ENCODE results near the gene MAGI1. TPM values are rescaled to one million over a fixed set of nuclear protein-coding genes. Genes with fewer than 3 reads are reported as not detected.

MAGI1 gene
- total RNA-seq, 1 donor from 2014 or later = 45.8 TPM

DNA sequence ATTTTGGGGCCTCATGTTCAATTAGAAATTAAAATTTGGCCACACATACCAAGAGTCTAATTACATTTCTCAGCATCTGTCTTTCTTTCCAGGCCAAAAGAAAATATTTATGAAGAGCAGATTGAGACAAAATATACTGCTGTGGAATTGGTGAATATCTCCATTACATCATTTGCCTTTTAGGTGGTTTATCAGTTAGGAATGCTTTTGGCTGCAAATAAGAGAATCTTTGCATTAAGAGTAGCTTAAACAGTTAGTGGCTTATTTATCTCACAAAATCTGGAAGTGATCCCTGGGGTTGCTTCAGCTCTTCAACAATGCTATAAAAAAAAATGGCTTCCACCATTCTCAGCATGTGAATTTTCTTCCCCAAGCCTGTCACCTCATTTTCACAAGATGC is 308.7 kb downstream of the MAGI1 start:
- Histone ChIP-seq H3K9me3 (no peaks in the 10 kb centered on the region), H3K27ac (no peak overlapping the region), H3K4me3 (no peak overlapping the region), H3K27me3 (no peaks in the 10 kb centered on the region), H3K36me3 (no peaks in the 10 kb centered on the region), H3K4me1 (peaks cover 10% of the 10 kb centered on the region)
- no peak for DNase-seq
- intact Hi-C loops (cut with DNase I) = no loop called here
- TF ChIP-seq, protein P1, sequence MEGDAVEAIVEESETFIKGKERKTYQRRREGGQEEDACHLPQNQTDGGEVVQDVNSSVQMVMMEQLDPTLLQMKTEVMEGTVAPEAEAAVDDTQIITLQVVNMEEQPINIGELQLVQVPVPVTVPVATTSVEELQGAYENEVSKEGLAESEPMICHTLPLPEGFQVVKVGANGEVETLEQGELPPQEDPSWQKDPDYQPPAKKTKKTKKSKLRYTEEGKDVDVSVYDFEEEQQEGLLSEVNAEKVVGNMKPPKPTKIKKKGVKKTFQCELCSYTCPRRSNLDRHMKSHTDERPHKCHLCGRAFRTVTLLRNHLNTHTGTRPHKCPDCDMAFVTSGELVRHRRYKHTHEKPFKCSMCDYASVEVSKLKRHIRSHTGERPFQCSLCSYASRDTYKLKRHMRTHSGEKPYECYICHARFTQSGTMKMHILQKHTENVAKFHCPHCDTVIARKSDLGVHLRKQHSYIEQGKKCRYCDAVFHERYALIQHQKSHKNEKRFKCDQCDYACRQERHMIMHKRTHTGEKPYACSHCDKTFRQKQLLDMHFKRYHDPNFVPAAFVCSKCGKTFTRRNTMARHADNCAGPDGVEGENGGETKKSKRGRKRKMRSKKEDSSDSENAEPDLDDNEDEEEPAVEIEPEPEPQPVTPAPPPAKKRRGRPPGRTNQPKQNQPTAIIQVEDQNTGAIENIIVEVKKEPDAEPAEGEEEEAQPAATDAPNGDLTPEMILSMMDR (IDR thresholded peaks at IDR 0.05) = no peak
- no peak for ATAC-seq

DNA sequence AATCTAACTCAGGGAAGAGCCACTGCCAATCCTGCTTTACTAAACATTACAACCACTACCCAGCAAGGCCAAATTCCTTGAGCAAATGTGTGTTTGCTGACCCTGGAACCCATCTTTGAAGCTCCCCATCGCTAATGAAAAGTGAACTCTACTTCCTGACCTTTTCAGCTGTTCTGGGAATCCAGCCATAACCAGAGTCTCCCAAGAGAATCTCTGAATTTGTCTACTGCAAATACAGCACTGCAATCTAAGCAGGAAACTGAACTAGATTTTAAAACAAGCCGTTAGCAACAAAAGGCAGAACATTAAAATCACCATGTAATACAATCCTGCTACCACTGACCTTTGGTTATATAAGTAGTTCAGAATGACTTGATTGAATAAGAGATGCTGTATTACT is 309.2 kb downstream of the MAGI1 start:
- Histone ChIP-seq H3K9me3 (no peaks in the 10 kb centered on the region), H3K4me1 (peaks cover 10% of the 10 kb centered on the region), H3K27ac (no peak overlapping the region), H3K4me3 (no peak overlapping the region), H3K27me3 (no peaks in the 10 kb centered on the region), H3K36me3 (no peaks in the 10 kb centered on the region)
- no peak for DNase-seq
- intact Hi-C loops (cut with DNase I) = no loop called here
- ATAC-seq = peak; percentile 23
- TF ChIP-seq, protein P1 (IDR thresholded peaks at IDR 0.05) = no peak

DNA sequence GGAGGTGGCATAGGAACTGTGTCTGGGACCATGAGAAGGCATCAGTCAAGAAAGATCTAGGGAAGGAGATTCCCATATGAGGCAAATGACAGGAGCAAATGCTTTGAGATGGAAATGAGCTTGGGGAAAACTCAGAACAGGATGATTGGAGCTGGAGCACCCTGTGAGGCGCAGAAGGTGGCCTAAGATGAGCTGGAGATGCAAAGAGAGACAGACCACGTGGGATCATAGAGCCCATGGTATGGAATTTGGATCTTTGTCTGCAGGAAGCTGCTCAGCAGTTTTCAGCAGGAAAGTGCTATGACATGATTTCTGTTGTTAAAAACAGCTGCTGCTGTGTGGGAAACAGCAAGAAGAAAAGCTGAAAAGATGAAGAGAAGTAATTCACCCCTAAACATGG is 310.6 kb downstream of the MAGI1 start:
- Histone ChIP-seq H3K9me3 (no peaks in the 10 kb centered on the region), H3K4me1 (peaks cover 10% of the 10 kb centered on the region), H3K27me3 (no peaks in the 10 kb centered on the region), H3K36me3 (no peaks in the 10 kb centered on the region), H3K27ac (no peak overlapping the region), H3K4me3 (no peak overlapping the region)
- intact Hi-C loops (cut with DNase I) = no loop called here
- ATAC-seq = no peak
- TF ChIP-seq, protein P1 (IDR thresholded peaks at IDR 0.05) = no peak
- no peak for DNase-seq

DNA sequence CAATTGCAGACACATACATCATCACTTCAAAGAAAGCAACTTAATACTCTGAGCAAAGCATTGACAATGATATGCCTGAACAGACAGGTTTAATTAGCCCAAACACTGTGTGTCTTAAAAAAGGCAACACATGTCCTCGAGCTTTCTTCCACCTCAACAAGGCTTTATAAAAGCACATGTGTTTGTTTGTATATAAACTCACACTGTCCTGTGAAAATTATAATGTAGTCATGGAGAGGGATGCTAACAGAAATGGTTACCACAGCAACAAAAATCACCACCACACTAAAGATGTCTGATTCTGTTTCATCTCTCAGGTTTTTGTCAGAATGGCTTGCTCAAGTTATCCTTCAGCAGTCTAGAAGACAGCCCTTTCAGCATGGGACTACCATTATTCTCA is 314.7 kb downstream of the MAGI1 start:
- Histone ChIP-seq H3K4me3 (no peak overlapping the region), H3K36me3 (no peaks in the 10 kb centered on the region), H3K4me1 (no peaks in the 10 kb centered on the region), H3K9me3 (no peaks in the 10 kb centered on the region), H3K27ac (no peak overlapping the region), H3K27me3 (no peaks in the 10 kb centered on the region)
- intact Hi-C loops (cut with DNase I) = no loop called here
- DNase-seq = no peak
- TF ChIP-seq, protein P1 (IDR thresholded peaks at IDR 0.05) = no peak
- ATAC-seq = no peak

DNA sequence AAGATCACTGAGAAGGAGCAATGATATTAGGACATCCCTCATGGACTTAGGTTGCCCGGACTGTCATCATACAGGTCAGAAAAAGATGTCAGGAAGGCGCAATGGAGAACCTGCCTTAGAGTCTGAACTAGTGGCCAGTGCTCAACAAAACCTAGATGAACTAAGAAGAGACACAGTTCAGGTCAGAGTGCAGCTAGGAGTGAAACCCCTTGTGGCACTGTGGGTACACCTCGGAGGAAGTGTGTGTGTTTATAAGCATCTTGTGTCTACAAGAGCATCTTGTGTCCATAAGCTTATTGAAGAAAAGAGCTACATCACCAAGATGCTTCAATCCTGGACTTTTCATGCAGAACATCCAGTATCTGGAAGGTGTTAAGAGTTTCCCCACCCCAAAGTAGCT is 315.7 kb downstream of the MAGI1 start:
- DNase-seq (no peak), ATAC-seq (no peak)
- TF ChIP-seq, protein P1 (IDR thresholded peaks at IDR 0.05) = no peak
- Histone ChIP-seq H3K4me3 (no peak overlapping the region), H3K36me3 (no peaks in the 10 kb centered on the region), H3K9me3 (no peaks in the 10 kb centered on the region), H3K27ac (no peak overlapping the region), H3K4me1 (no peaks in the 10 kb centered on the region), H3K27me3 (no peaks in the 10 kb centered on the region)
- intact Hi-C loops (cut with DNase I) = no loop called here
